H1 (cell line): ENCODE measurements around the gene NDUFB3. TPM values are rescaled to one million over a fixed set of nuclear protein-coding genes. Genes with fewer than 3 reads are reported as not detected.

ENCODE experiments used
- CTCF ChIA-PET: fragments of 300-600 bp; sonication (Branson Sonifier 250); formaldehyde crosslinking; loops from one replicate; lab custom pipeline; 2021; ENCODE audit not compliant: partially characterized antibody; lab: Charles Lee
- POLR2A ChIA-PET: fragments of 300-600 bp; sonication (Branson Sonifier 250); formaldehyde crosslinking; loops from one replicate; lab custom pipeline; 2021; ENCODE audit warnings: inconsistent platforms; ENCODE audit not compliant: partially characterized antibody; lab: Charles Lee
- DNase-seq, 2 experiments: peaks; one replicate each; pipeline versions ENCODE4 v3.0.0 to v3.0.0-alpha.2; 2010 to 2022; ENCODE audit warnings: low spot score in 2 of 2, low read depth in 1 of 2, mixed read lengths in 1 of 2
- FAIRE-seq: peaks from 2 replicates; lab custom pipeline; 2011; peaks lifted over from hg19 to GRCh38; lab: Jason Lieb, UNC
- H2AFZ ChIP-seq: 2 replicates; pipeline ENCODE4 v1.8.1; 2012; ENCODE audit warnings: low read length, inconsistent platforms
- H2AK5ac ChIP-seq: 2 replicates; pipeline ENCODE4 v1.6.1; 2013; ENCODE audit warnings: low read depth, low read length
- H2BK120ac ChIP-seq: replicated peaks from 2 replicates; pipeline ENCODE3; 2013; ENCODE audit warnings: low read depth, low read length, inconsistent platforms
- H2BK12ac ChIP-seq: 2 replicates; pipeline ENCODE4 v1.6.1; 2013; ENCODE audit warnings: low read depth, low read length
- H2BK15ac ChIP-seq: 2 replicates; pipeline ENCODE4 v1.6.1; 2013; ENCODE audit warnings: low read length
- H2BK20ac ChIP-seq: 2 replicates; pipeline ENCODE4 v1.6.1; 2013; ENCODE audit warnings: low read length
- H2BK5ac ChIP-seq: 2 replicates; pipeline ENCODE4 v1.6.1; 2013; ENCODE audit warnings: low read depth, low read length
- H3K14ac ChIP-seq: 2 replicates; pipeline ENCODE4 v1.6.1; 2013; ENCODE audit warnings: inconsistent platforms; ENCODE audit not compliant: insufficient read length
- H3K18ac ChIP-seq: 2 replicates; pipeline ENCODE4 v1.6.1; 2013; ENCODE audit warnings: low read length; ENCODE audit errors: extremely low read depth
- H3K23ac ChIP-seq: 2 replicates; pipeline ENCODE4 v1.6.1; 2013; ENCODE audit warnings: inconsistent platforms; ENCODE audit not compliant: insufficient read length
- H3K23me2 ChIP-seq: 2 replicates; pipeline ENCODE4 v1.6.1; 2013; ENCODE audit warnings: low read depth, low read length
- H3K27ac ChIP-seq: 2 replicates; pipeline ENCODE4 v1.6.1; 2011; ENCODE audit warnings: low read depth, low read length, inconsistent platforms
- H3K27me3 ChIP-seq, 4 experiments: replicated peaks in 1 of 4; 1 replicate in 1 of 4; 2 replicates in 3 of 4; pipeline versions ENCODE4 v1.6.1 to v1.8.1; 2011 to 2013; ENCODE audit warnings: low read length in 3 of 4, mild to moderate bottlenecking in 3 of 4, inconsistent platforms in 2 of 4, mixed read lengths in 2 of 4, moderate library complexity in 1 of 4; ENCODE audit not compliant: control insufficient read depth in 3 of 4, insufficient read depth in 3 of 4; ENCODE audit errors: extremely low read depth in 1 of 4
- H3K36me3 ChIP-seq, 4 experiments: 2 replicates each; pipeline versions ENCODE4 v1.6.1 to v1.8.1; 2011 to 2013; ENCODE audit warnings: mild to moderate bottlenecking in 4 of 4, low read length in 3 of 4, moderate library complexity in 2 of 4, control low read depth in 1 of 4, inconsistent platforms in 1 of 4; ENCODE audit not compliant: insufficient read depth in 4 of 4, control insufficient read depth in 2 of 4
- H3K4ac ChIP-seq: replicated peaks from 2 replicates; pipeline ENCODE3; 2013; ENCODE audit warnings: low read length, low read depth, mixed read lengths, inconsistent platforms; ENCODE audit not compliant: insufficient read length
- H3K4me1 ChIP-seq, 4 experiments: replicated peaks in 1 of 4; 1 replicate in 1 of 4; 2 replicates in 3 of 4; pipeline versions ENCODE4 v1.6.1 to v1.8.1; 2011 to 2013; ENCODE audit warnings: low read length in 3 of 4, inconsistent platforms in 2 of 4, mixed read lengths in 1 of 4; ENCODE audit not compliant: insufficient read depth in 4 of 4, control insufficient read depth in 3 of 4
- H3K4me2 ChIP-seq, 2 experiments: 2 replicates each; pipeline versions ENCODE4 v1.6.1 to v1.8.1; 2011 to 2013; ENCODE audit warnings: low read depth in 2 of 2, low read length in 2 of 2, control low read depth in 1 of 2, inconsistent platforms in 1 of 2, mild to moderate bottlenecking in 1 of 2; ENCODE audit not compliant: insufficient read depth in 1 of 2
- H3K4me3 ChIP-seq, 4 experiments: fragments of 200-600, 300-600 bp in 1 of 4; sonication (generic), shearing (Covaris generic), sonication (Bioruptor Twin) in 1 of 4; 2 replicates each; pipeline versions ENCODE4 v1.5.1 to v1.8.1; 2011 to 2016; ENCODE audit warnings: low read length in 4 of 4, low read depth in 3 of 4, control low read depth in 2 of 4, inconsistent platforms in 2 of 4, mild to moderate bottlenecking in 2 of 4, mixed read lengths in 1 of 4, moderate library complexity in 1 of 4; ENCODE audit not compliant: insufficient read depth in 2 of 4; ENCODE audit errors: extremely low read depth in 1 of 4
- H3K56ac ChIP-seq: replicated peaks from 2 replicates; pipeline ENCODE3; 2013; ENCODE audit warnings: low read depth, mild to moderate bottlenecking, mixed read lengths, low read length, inconsistent platforms; ENCODE audit not compliant: insufficient read length
- H3K79me1 ChIP-seq: 2 replicates; pipeline ENCODE4 v1.6.1; 2013; ENCODE audit warnings: low read depth, low read length, control low read depth
- H3K79me2 ChIP-seq, 2 experiments: 2 replicates each; pipeline versions ENCODE4 v1.6.1 to v1.8.1; 2012 to 2013; ENCODE audit warnings: low read length in 2 of 2, mild to moderate bottlenecking in 2 of 2, inconsistent platforms in 1 of 2; ENCODE audit not compliant: insufficient read depth in 2 of 2, control insufficient read depth in 1 of 2
- H3K9ac ChIP-seq, 4 experiments: replicated peaks in 1 of 4; 1 replicate in 1 of 4; 2 replicates in 3 of 4; pipeline versions ENCODE4 v1.6.1 to v1.8.1; 2011 to 2013; ENCODE audit warnings: low read depth in 3 of 4, low read length in 3 of 4, control low read depth in 2 of 4, mild to moderate bottlenecking in 2 of 4, moderate library complexity in 2 of 4, inconsistent platforms in 1 of 4; ENCODE audit errors: extremely low read depth in 1 of 4
- H3K9me3 ChIP-seq, 2 experiments: 2 replicates each; pipeline versions ENCODE4 v1.6.1 to v1.8.1; 2012 to 2013; ENCODE audit warnings: mild to moderate bottlenecking in 2 of 2, moderate library complexity in 2 of 2, control low read depth in 1 of 2, inconsistent platforms in 1 of 2, low read depth in 1 of 2, low read length in 1 of 2, mixed read lengths in 1 of 2; ENCODE audit not compliant: insufficient read depth in 2 of 2
- H4K20me1 ChIP-seq, 2 experiments: replicated peaks in 1 of 2; 2 replicates each; pipeline versions ENCODE3 to v1.8.1; 2011 to 2013; ENCODE audit warnings: inconsistent platforms in 2 of 2, low read length in 2 of 2, mild to moderate bottlenecking in 1 of 2; ENCODE audit not compliant: insufficient read depth in 2 of 2, control insufficient read depth in 1 of 2
- H4K5ac ChIP-seq: 2 replicates; pipeline ENCODE4 v1.6.1; 2013; ENCODE audit warnings: low read length, low read depth, mixed read lengths, inconsistent platforms; ENCODE audit not compliant: insufficient read length
- H4K8ac ChIP-seq: 2 replicates; pipeline ENCODE4 v1.8.0; 2013; ENCODE audit warnings: mild to moderate bottlenecking, moderate library complexity, low read length, inconsistent platforms; ENCODE audit not compliant: insufficient read depth; ENCODE audit errors: extremely low read depth
- H4K91ac ChIP-seq: replicated peaks from 2 replicates; pipeline ENCODE3; 2013; ENCODE audit warnings: low read length, mixed read lengths, inconsistent platforms; ENCODE audit not compliant: insufficient read length
- ASH2L ChIP-seq: fragments of 200-600, 300-600 bp; sonication (generic); IDR thresholded peaks from one replicate; pipeline ENCODE4 v1.7.1; 2017; ENCODE audit warnings: low read length
- CTCF ChIP-seq, 3 experiments: IDR thresholded peaks; 1 replicate in 2 of 3; 2 replicates in 1 of 3; pipeline versions ENCODE4 v1.5.1 to v1.6.1; 2011; ENCODE audit warnings: low read length in 3 of 3, mild to moderate bottlenecking in 3 of 3, inconsistent platforms in 2 of 3, low read depth in 1 of 3, moderate library complexity in 1 of 3; ENCODE audit not compliant: insufficient read depth in 1 of 3; ENCODE audit errors: control extremely low read depth in 1 of 3
- EZH2 ChIP-seq: fragments of 200-600 bp; sonication (generic); IDR thresholded peaks from 2 replicates; pipeline ENCODE4 v1.7.1; 2012; ENCODE audit warnings: low read depth, mild to moderate bottlenecking, moderate library complexity, low read length, inconsistent platforms; ENCODE audit not compliant: severe bottlenecking
- GABPA ChIP-seq: IDR thresholded peaks from 2 replicates; pipeline ENCODE4 v1.6.1; 2011; ENCODE audit warnings: mild to moderate bottlenecking, low read length, moderate library complexity, borderline replicate concordance; ENCODE audit not compliant: insufficient read depth
- HDAC2 ChIP-seq, 2 experiments: fragments of 300-600 bp in 1 of 2; sonication (generic) in 1 of 2; IDR thresholded peaks; 2 replicates each; pipeline ENCODE4 v1.6.1; 2011 to 2012; ENCODE audit warnings: low read depth in 2 of 2, low read length in 2 of 2, mild to moderate bottlenecking in 2 of 2, moderate library complexity in 2 of 2, borderline replicate concordance in 1 of 2, inconsistent platforms in 1 of 2
- HDAC6 ChIP-seq: IDR thresholded peaks from one replicate; pipeline ENCODE4 v1.7.1; 2012; ENCODE audit warnings: low read depth, mild to moderate bottlenecking, inconsistent platforms, low read length, moderate library complexity
- PHF8 ChIP-seq: fragments of 200-600 bp; sonication (generic); conservative IDR thresholded peaks from 2 replicates; pipeline ENCODE4 v1.7.1; 2012; ENCODE audit warnings: low read depth, mild to moderate bottlenecking, inconsistent platforms, low read length, moderate library complexity
- POLR2A ChIP-seq, 2 experiments: IDR thresholded peaks; 1 replicate in 1 of 2; 2 replicates in 1 of 2; pipeline ENCODE4 v1.6.1; 2011; ENCODE audit warnings: low read depth in 2 of 2, low read length in 2 of 2, mild to moderate bottlenecking in 2 of 2; ENCODE audit errors: control extremely low read depth in 1 of 2
- SP4 ChIP-seq: IDR thresholded peaks from 2 replicates; pipeline ENCODE4 v1.6.1; 2012; ENCODE audit warnings: low read length, inconsistent platforms
- WGBS, 2 experiments: shearing (Covaris generic) in 1 of 2; methylation state at CpG; one replicate each; pipeline versions ENCODE4 v1.1.6 to v1.1.7; 2013 to 2015; ENCODE audit warnings: low lambda C conversion rate in 2 of 2, mixed read lengths in 2 of 2, inconsistent platforms in 1 of 2, low coverage in 1 of 2, missing lambda C conversion rate in 1 of 2; ENCODE audit not compliant: insufficient replicate concordance in 2 of 2, insufficient coverage in 1 of 2, insufficient read length in 1 of 2; ENCODE audit errors: extremely low coverage in 1 of 2, missing lambda C conversion rate in 1 of 2; 5-methylcytosine and 5-hydroxymethylcytosine counted together
- polyA plus RNA-seq, 7 experiments: library from polyadenylated mRNA; depleted of rRNA in 3 of 7; stranded (reverse) in 5 of 7; unstranded in 2 of 7; fragments of >200 nt in 5 of 7; fragments of 200-250 nt in 2 of 7; gene quantifications; 1 replicate in 5 of 7; 2 replicates in 1 of 7; 4 replicates in 1 of 7; pipeline versions ENCODE4 v1.2.1 to v1.2.3, GENCODE V29; 2011 to 2013; ENCODE audit warnings: missing spikeins in 2 of 7, mixed read lengths in 2 of 7
- total RNA-seq: library from RNA; stranded (reverse); fragmentation: NEBNext Ultra II Directional; extraction: Animal tissue kit (Norgen Biotek cat#: 25700); gene quantifications from 2 replicates; pipeline ENCODE4 v1.2.1, GENCODE V29; 2021

The NDUFB3 gene
- total and polyA plus RNA-seq, 2 of the 8 experiments (the other 6 are each of a cell fraction or from before 2014, with no cell fraction given) = 38.2 to 55.3 TPM

GRCh38 chr2:201130524-201131186 is 58.9 kb downstream of the NDUFB3 start:
- Histone ChIP-seq H3K36me3 (no peaks in the 10 kb centered on the region), H2AFZ (no peak overlapping the region; the same call in 1 of the 2 replicates), H3K4me2 (no peak overlapping the region; a peak in 1 of 4 replicates), H4K91ac (no peak overlapping the region), H2BK12ac (no peak overlapping the region), H3K27me3 (no peaks in the 10 kb centered on the region), H4K5ac (no peak overlapping the region), H2BK120ac (no peak overlapping the region), H4K20me1 (no peaks in the 10 kb centered on the region), H3K79me1 (no peaks in the 10 kb centered on the region), H3K79me2 (no peaks in the 10 kb centered on the region), H2BK15ac (peak overlapping the region; percentile 2; the same call in 1 of the 2 replicates), H4K8ac (no peak overlapping the region), H3K23me2 (no peaks in the 10 kb centered on the region), H2AK5ac (0 out of 2 replicates have a peak overlapping the region, but pooled peaks have one; percentile 17), H3K27ac (no peak overlapping the region), H3K9me3 (no peaks in the 10 kb centered on the region), H3K23ac (no peak overlapping the region), H3K18ac (0 out of 2 replicates have a peak overlapping the region, but pooled peaks have one; percentile 66), H3K56ac (no peak overlapping the region), H3K14ac (no peak overlapping the region), H2BK5ac (0 out of 2 replicates have a peak overlapping the region, but pooled peaks have one; percentile 12), H3K4ac (no peak overlapping the region), H3K4me1 (peaks cover 0 to 3% (median under 1%) of the 10 kb centered on the region in 4 experiments; a peak in 3 of 7 replicates), H2BK20ac (no peak overlapping the region; the same call in 1 of the 2 replicates), H3K9ac (no peak overlapping the region), H3K4me3 (no peak overlapping the region)
- POLR2A ChIA-PET = interaction anchor here (0.7 to 1.2 kb wide), 5 partner anchors 10 to 241 kb away, joined by 3 to 5 read pairs (median 3); partner anchors contain the start of genes CFLAR, NDUFB3, NIF3L1 and PPIL3
- CTCF ChIA-PET = interaction anchor here (0.6 to 2.4 kb wide), 7 partner anchors 10 to 949 kb away, joined by 3 to 11 read pairs (median 4); partner anchors contain the start of gene CFLAR
- 89% methylated on average over 3 of the region's 3 CpGs; no CpG with 5 or more reads in 1 of the 2 experiments for WGBS, 2 experiments
- FAIRE-seq (no peak), DNase-seq (no peak)
- TF ChIP-seq GABPA (no peak), PHF8 (no peak), ASH2L (no peak), EZH2 (no peak), POLR2A (IDR thresholded peaks at IDR 0.05; ENCODE audit: control extremely low read depth in 1 of 2, low read depth in 2 of 2, low read length in 2 of 2) (no peak), SP4 (no peak), HDAC6 (no peak), HDAC2 (IDR thresholded peaks at IDR 0.05; ENCODE audit: borderline replicate concordance in 1 of 2, low read depth in 2 of 2, low read length in 2 of 2) (no peak), CTCF (IDR thresholded peaks at IDR 0.05; ENCODE audit: control extremely low read depth in 1 of 3, insufficient read depth in 1 of 3, low read depth in 1 of 3, low read length in 3 of 3) (no peak)
